HepG2 (cell line): ENCODE data around the gene KCNJ4. TPM values are rescaled to one million over a fixed set of nuclear protein-coding genes. Genes with fewer than 3 reads are reported as not detected.

Source experiments
- ATAC-seq: fragments of 200-7000 bp; cut with Tn5 transposase; 3 replicates; pipeline ENCODE4 v1.9.1; 2020; ENCODE audit warnings: mild to moderate bottlenecking, moderate library complexity
- BruUV-seq: library from RNA; stranded (reverse); fragments of 400-500 nt; replicated peaks from 2 replicates; lab custom pipeline; 2021; lab: Mats Ljungman, UMichigan
- CTCF ChIA-PET: fragments of 300-600 bp; formaldehyde crosslinking; extraction: SDS; loops from one replicate; lab custom pipeline; 2021; ENCODE audit warnings: low total read pairs, inconsistent platforms, low intra/inter-chr PET ratio; lab: Yijun Ruan, JAX
- POLR2A ChIA-PET: fragments of 350-600 bp; sonication (Branson Sonifier 250); formaldehyde crosslinking; loops from one replicate; lab custom pipeline; 2020; ENCODE audit warnings: antibody characterized with exemption, inconsistent platforms; lab: Yijun Ruan, JAX
- DNase-seq: peaks from one replicate; pipeline ENCODE4 v3.0.0-alpha.2; 2015; ENCODE audit warnings: low spot score
- FAIRE-seq: peaks from 3 replicates; lab custom pipeline; 2011; peaks lifted over from hg19 to GRCh38; lab: Jason Lieb, UNC
- H2AFZ ChIP-seq: one replicate; pipeline ENCODE4 v1.6.1; 2011; ENCODE audit warnings: low read length, inconsistent platforms
- H3K27ac ChIP-seq: fragments of 300-600 bp; 3 replicates; pipeline ENCODE4 v1.8.0; 2011; ENCODE audit warnings: mixed run types, mild to moderate bottlenecking, mixed read lengths, low read length, inconsistent platforms; ENCODE audit not compliant: insufficient read depth; ENCODE audit errors: extremely low read length
- H3K27me3 ChIP-seq, 2 experiments: fragments of 200-600 bp in 1 of 2; 2 replicates in 1 of 2; 3 replicates in 1 of 2; pipeline versions ENCODE4 v1.6.0 to v1.8.0; 2011; ENCODE audit warnings: low read length in 2 of 2, mild to moderate bottlenecking in 2 of 2, moderate library complexity in 2 of 2, inconsistent platforms in 1 of 2; ENCODE audit not compliant: insufficient read depth in 2 of 2, control insufficient read depth in 1 of 2
- H3K36me3 ChIP-seq, 2 experiments: fragments of 200-600 bp in 1 of 2; replicated peaks in 1 of 2; 2 replicates in 1 of 2; 3 replicates in 1 of 2; pipeline versions ENCODE4 v1.5.1 to v1.8.0; 2011; ENCODE audit warnings: low read length in 2 of 2, inconsistent platforms in 1 of 2; ENCODE audit not compliant: insufficient read depth in 2 of 2, control insufficient read depth in 1 of 2
- H3K4me1 ChIP-seq: 2 replicates; pipeline ENCODE4 v1.5.1; 2012; ENCODE audit warnings: low read length, inconsistent platforms; ENCODE audit not compliant: insufficient read depth
- H3K4me2 ChIP-seq: 2 replicates; pipeline ENCODE4 v1.6.0; 2011; ENCODE audit warnings: low read depth, low read length, inconsistent platforms
- H3K4me3 ChIP-seq, 3 experiments: fragments of 200-600 bp in 1 of 3; sonication (generic), shearing (Covaris generic) in 1 of 3; replicated peaks in 1 of 3; 2 replicates each; pipeline ENCODE4 v1.5.1; 2011 to 2016; ENCODE audit warnings: low read length in 3 of 3, inconsistent platforms in 2 of 3, low read depth in 2 of 3, mild to moderate bottlenecking in 2 of 3, control low read depth in 1 of 3, mixed read lengths in 1 of 3; ENCODE audit not compliant: insufficient read depth in 1 of 3
- H3K79me2 ChIP-seq: one replicate; pipeline ENCODE4 v1.6.1; 2011; ENCODE audit warnings: low read length, inconsistent platforms; ENCODE audit not compliant: insufficient read depth
- H3K9ac ChIP-seq: 2 replicates; pipeline ENCODE4 v1.6.0; 2011; ENCODE audit warnings: mild to moderate bottlenecking, low read depth, low read length, inconsistent platforms; ENCODE audit not compliant: insufficient read depth
- H3K9me3 ChIP-seq: 2 replicates; pipeline ENCODE4 v1.5.1; 2012; ENCODE audit warnings: mild to moderate bottlenecking, low read length
- H4K20me1 ChIP-seq: 2 replicates; pipeline ENCODE4 v1.6.0; 2011; ENCODE audit warnings: inconsistent platforms, mild to moderate bottlenecking, low read length, moderate library complexity; ENCODE audit not compliant: insufficient read depth
- ATAD3A ChIP-seq: sonication (generic); formaldehyde crosslinking; IDR thresholded peaks from 2 replicates; pipeline ENCODE4 v1.4.0; 2020; ENCODE audit warnings: missing genetic modification reagents
- CENPBD1 ChIP-seq: sonication (generic); formaldehyde crosslinking; IDR thresholded peaks from 2 replicates; pipeline ENCODE4 v1.8.0; 2022; ENCODE audit warnings: missing genetic modification reagents, low read depth, mild to moderate bottlenecking, borderline replicate concordance
- FUBP1 ChIP-seq: sonication (generic); formaldehyde crosslinking; IDR thresholded peaks from 2 replicates; pipeline ENCODE4 v1.5.1; 2020; ENCODE audit warnings: missing genetic modification reagents, mild to moderate bottlenecking, borderline replicate concordance
- KMT2A ChIP-seq: sonication (generic); formaldehyde crosslinking; IDR thresholded peaks from 2 replicates; pipeline ENCODE4 v1.4.0; 2020; ENCODE audit warnings: missing genetic modification reagents
- NFE2L2 ChIP-seq: fragments of 150-350 bp; IDR thresholded peaks from 2 replicates; pipeline ENCODE4 v1.6.1; 2014; ENCODE audit warnings: low read length
- RARG ChIP-seq: sonication (generic); formaldehyde crosslinking; IDR thresholded peaks from 2 replicates; pipeline ENCODE4 v1.4.0; 2020; ENCODE audit warnings: low read depth, mild to moderate bottlenecking, missing genetic modification reagents
- RBFOX2 ChIP-seq: fragments of 200-400 bp; formaldehyde crosslinking; IDR thresholded peaks from 2 replicates; pipeline ENCODE4 v1.6.1; 2017; ENCODE audit warnings: low read depth, mild to moderate bottlenecking, low read length
- TEF ChIP-seq: sonication (generic); formaldehyde crosslinking; IDR thresholded peaks from 2 replicates; pipeline ENCODE4 v1.5.0; 2020; ENCODE audit warnings: missing genetic modification reagents
- TRIM24 ChIP-seq: sonication (generic); formaldehyde crosslinking; IDR thresholded peaks from 2 replicates; pipeline ENCODE4 v1.8.0; 2022; ENCODE audit warnings: mild to moderate bottlenecking, missing genetic modification reagents
- YY1 ChIP-seq: IDR thresholded peaks from 2 replicates; pipeline ENCODE4 v1.6.1; 2011; ENCODE audit warnings: low read length, low read depth, moderate library complexity, mild to moderate bottlenecking; ENCODE audit not compliant: insufficient read depth, insufficient replicate concordance
- ZNF550 ChIP-seq: sonication (generic); formaldehyde crosslinking; IDR thresholded peaks from 2 replicates; pipeline ENCODE4 v1.4.0; 2020; ENCODE audit warnings: mild to moderate bottlenecking, missing genetic modification reagents, borderline replicate concordance
- ZNF597 ChIP-seq: sonication (generic); formaldehyde crosslinking; IDR thresholded peaks from 2 replicates; pipeline ENCODE4 v1.5.0; 2020; ENCODE audit warnings: missing genetic modification reagents
- ZNF678 ChIP-seq: sonication (generic); formaldehyde crosslinking; IDR thresholded peaks from 2 replicates; pipeline ENCODE4 v1.4.0; 2020; ENCODE audit warnings: mild to moderate bottlenecking, missing genetic modification reagents
- ZNF83 ChIP-seq: sonication (generic); formaldehyde crosslinking; IDR thresholded peaks from 2 replicates; pipeline ENCODE4 v1.4.0; 2020; ENCODE audit warnings: missing genetic modification reagents, mild to moderate bottlenecking, borderline replicate concordance
- WGBS: methylation state at CpG from one replicate; pipeline ENCODE4 v1.1.6; 2017; ENCODE audit warnings: low lambda C conversion rate; 5-methylcytosine and 5-hydroxymethylcytosine counted together
- in situ Hi-C: cut with HindIII; loops from 2 replicates; pipeline ENCODE4 v1.10.0; 2017; ENCODE audit warnings: low pct_unique_long_range_greater_than_20kb; ENCODE audit not compliant: extremely low pct_ligation_motif_present
- intact Hi-C: fragments of 100-400 bp; cut with micrococcal nuclease; formaldehyde crosslinking; loops from one replicate; pipeline ENCODE4 v1.10.0; 2022; ENCODE audit not compliant: unreplicated experiment
- polyA plus RNA-seq, 8 experiments: library from polyadenylated mRNA; depleted of rRNA in 3 of 8; stranded (reverse) in 7 of 8; unstranded in 1 of 8; fragments of >200 nt; fragmentation: Illumina TruSeq in 4 of 8; extraction: Trizol in 4 of 8; gene quantifications; 2 replicates each; pipeline versions ENCODE4 v1.2.1 to v1.2.3, GENCODE V29; 2011 to 2016; ENCODE audit warnings: low read depth in 4 of 8, missing spikeins in 1 of 8, mixed read lengths in 1 of 8; ENCODE audit not compliant: insufficient read depth in 1 of 8
- total RNA-seq, 5 experiments: library from RNA; depleted of rRNA; stranded (reverse); fragments of >200 nt; fragmentation: Illumina TruSeq; extraction: Trizol; gene quantifications; 2 replicates each; pipeline ENCODE4 v1.2.3, GENCODE V29; 2016; ENCODE audit warnings: low read depth in 1 of 5

Gene KCNJ4
- total and polyA plus RNA-seq, 2 of the 13 experiments (the other 11 are each of a cell fraction or from before 2014, with no cell fraction given) = not detected

- no peak overlapping the region for H3K9ac ChIP-seq
- in situ Hi-C loops (no loop called here), intact Hi-C loops (no loop called here)
- FAIRE-seq (no peak), DNase-seq (no peak), ATAC-seq (no peak)
- TF ChIP-seq NFE2L2 (no peak), KMT2A (CRISPR knock-in tag) (no peak), TEF (CRISPR knock-in tag) (no peak), FUBP1 (CRISPR knock-in tag) (no peak), ATAD3A (CRISPR knock-in tag) (no peak), CENPBD1 (CRISPR knock-in tag) (no peak), RARG (no peak), YY1 (no peak), ZNF597 (no peak), ZNF550 (CRISPR knock-in tag) (no peak), TRIM24 (CRISPR knock-in tag) (no peak), ZNF678 (CRISPR knock-in tag) (no peak), ZNF83 (no peak), RBFOX2 (no peak)
- CTCF ChIA-PET = no interaction called here
- H3K27me3 ChIP-seq = peaks cover 1 to 11% of the 10 kb centered on the region in 2 experiments; a peak in 3 of 5 replicates
- H3K79me2 ChIP-seq = no peaks in the 10 kb centered on the region
- no peak overlapping the region for H3K4me2 ChIP-seq
- H3K9me3 ChIP-seq = no peaks in the 10 kb centered on the region
- H3K36me3 ChIP-seq = no peaks in the 10 kb centered on the region
- no peaks in the 10 kb centered on the region for H4K20me1 ChIP-seq
- H3K27ac ChIP-seq = no peak overlapping the region
- H2AFZ ChIP-seq = no peak overlapping the region
- no peak overlapping the region for H3K4me3 ChIP-seq
- no TSS peak for BruUV-seq
- WGBS = 46% methylated on average over 12 of the region's 16 CpGs
- POLR2A ChIA-PET = no interaction called here
- peaks cover 32% of the 10 kb centered on the region for H3K4me1 ChIP-seq
Observed at GRCh38 chr22:38417252-38418060, 37.5 kb downstream of the KCNJ4 start.
